SK-N-SH treated with all-trans-retinoic acid at 6 μM for 48 hours (cell line): ENCODE results near the gene KNDC1.

ENCODE experiments used
- ARNTL ChIP-seq: fragments of 450-650 bp; formaldehyde crosslinking; IDR thresholded peaks from 2 replicates; pipeline ENCODE4 v1.5.0; 2020; ENCODE audit warnings: low read depth, mild to moderate bottlenecking, moderate library complexity, borderline replicate concordance
- CREB5 ChIP-seq: fragments of 250-450 bp; sonication (Bioruptor Pico); IDR thresholded peaks from 2 replicates; pipeline ENCODE4 v1.5.1; 2020; ENCODE audit warnings: low read depth, mild to moderate bottlenecking, moderate library complexity
- ESRRG ChIP-seq: fragments of 250-450 bp; sonication (Bioruptor Pico); IDR thresholded peaks from 2 replicates; pipeline ENCODE4 v1.6.1; 2021; ENCODE audit warnings: mild to moderate bottlenecking
- SNAI2 ChIP-seq: fragments of 250-450 bp; sonication (Bioruptor Pico); IDR thresholded peaks from 2 replicates; pipeline ENCODE4 v1.5.0; 2020; ENCODE audit warnings: mild to moderate bottlenecking, moderate library complexity
- ZFP3 ChIP-seq: fragments of 250-450 bp; sonication (Bioruptor Pico); IDR thresholded peaks from 2 replicates; pipeline ENCODE4 v1.5.0; 2020; ENCODE audit warnings: mild to moderate bottlenecking, moderate library complexity
- ZFP30 ChIP-seq: fragments of 450-650 bp; formaldehyde crosslinking; IDR thresholded peaks from 2 replicates; pipeline ENCODE4 v1.5.0; 2022; ENCODE audit warnings: mild to moderate bottlenecking, moderate library complexity
- ZNF8 ChIP-seq: fragments of 450-650 bp; formaldehyde crosslinking; IDR thresholded peaks from 2 replicates; pipeline ENCODE4 v1.5.0; 2020; ENCODE audit warnings: mild to moderate bottlenecking, moderate library complexity
- TF ChIP-seq, protein P1 (sequence below): fragments of 250-450 bp; sonication (Bioruptor Pico); IDR thresholded peaks from 2 replicates; pipeline ENCODE4 v1.8.0; 2021; ENCODE audit warnings: low read depth, mild to moderate bottlenecking, moderate library complexity, borderline replicate concordance

DNA sequence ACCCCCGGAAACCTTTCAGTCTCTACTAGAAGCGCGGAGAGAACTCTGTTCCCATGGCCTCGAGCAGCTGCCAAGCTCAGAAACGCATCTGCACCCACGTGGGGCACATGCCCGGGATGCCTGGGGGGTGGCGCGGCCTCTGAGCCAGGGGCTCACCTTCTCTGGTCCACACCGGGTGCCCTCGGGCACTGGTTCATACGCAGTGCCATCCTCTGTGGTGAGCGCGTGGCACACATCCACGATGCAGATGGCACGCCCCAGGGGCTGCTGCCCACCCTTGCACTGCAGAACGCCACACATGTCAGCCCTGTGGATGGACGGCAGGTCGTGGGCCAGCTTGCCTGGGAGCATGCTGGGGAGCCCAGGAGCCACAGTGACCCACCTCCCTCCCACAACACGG is 110.2 kb downstream of the KNDC1 start:
- no peak for TF ChIP-seq SNAI2 (CRISPR knock-in tag)
- TF ChIP-seq ZFP30 (CRISPR knock-in tag), result no peak
- TF ChIP-seq, protein P1, sequence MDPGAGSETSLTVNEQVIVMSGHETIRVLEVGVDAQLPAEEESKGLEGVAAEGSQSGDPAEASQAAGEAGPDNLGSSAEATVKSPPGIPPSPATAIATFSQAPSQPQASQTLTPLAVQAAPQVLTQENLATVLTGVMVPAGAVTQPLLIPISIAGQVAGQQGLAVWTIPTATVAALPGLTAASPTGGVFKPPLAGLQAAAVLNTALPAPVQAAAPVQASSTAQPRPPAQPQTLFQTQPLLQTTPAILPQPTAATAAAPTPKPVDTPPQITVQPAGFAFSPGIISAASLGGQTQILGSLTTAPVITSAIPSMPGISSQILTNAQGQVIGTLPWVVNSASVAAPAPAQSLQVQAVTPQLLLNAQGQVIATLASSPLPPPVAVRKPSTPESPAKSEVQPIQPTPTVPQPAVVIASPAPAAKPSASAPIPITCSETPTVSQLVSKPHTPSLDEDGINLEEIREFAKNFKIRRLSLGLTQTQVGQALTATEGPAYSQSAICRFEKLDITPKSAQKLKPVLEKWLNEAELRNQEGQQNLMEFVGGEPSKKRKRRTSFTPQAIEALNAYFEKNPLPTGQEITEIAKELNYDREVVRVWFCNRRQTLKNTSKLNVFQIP (CRISPR knock-in tag), result no peak
- TF ChIP-seq ARNTL (CRISPR knock-in tag), result no peak
- no peak for TF ChIP-seq ZNF8 (CRISPR knock-in tag)
- TF ChIP-seq ZFP3, result no peak
- TF ChIP-seq ESRRG (CRISPR knock-in tag), result no peak
- no peak for TF ChIP-seq CREB5 (CRISPR knock-in tag)
